DLD1 (cell line): ENCODE results near the gene DACT2.
"Not testable (repeated sequence)": the region's sequence is repeated elsewhere in the genome, so short reads cannot be mapped to it uniquely, and the experiment has no call there.

Source experiments
- in situ Hi-C: cut with HindIII; loops from 2 replicates; pipeline ENCODE4 v1.10.0; 2017; ENCODE audit warnings: low sequenced_read_pairs

Gene DACT2

DNA sequence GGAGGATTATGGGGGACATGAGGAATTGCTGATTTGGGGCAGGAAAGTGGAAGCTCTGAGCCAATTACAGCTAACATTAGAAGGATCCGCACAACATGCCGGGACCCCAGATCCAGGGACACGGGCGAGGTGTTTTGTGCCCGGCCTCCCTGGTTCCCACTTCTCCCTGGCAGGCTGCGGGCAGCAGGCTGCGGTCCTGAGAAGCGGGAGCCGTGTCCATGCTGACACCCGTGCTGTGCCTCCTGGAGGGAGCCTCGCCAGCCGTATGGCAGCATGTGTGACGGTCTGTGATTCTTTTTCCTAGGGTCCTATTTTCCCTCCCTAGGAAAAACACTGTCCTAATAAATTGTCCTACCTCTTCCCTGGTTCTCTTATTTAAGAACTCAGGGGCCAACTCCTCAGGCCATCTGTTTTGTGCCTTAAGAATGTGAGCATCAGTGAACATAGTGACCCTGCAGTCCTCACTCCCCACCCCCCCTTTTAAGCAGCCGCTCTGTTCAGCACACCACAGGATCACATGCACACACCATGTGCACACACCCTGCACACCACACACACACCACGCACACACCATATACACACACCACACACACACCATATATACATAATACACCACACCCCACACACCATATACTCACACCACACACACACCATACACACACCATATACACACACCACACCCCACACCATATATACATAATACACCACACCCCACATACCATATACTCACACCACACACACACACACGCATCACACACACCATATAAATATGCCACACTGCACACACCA, 49.9 kb downstream of the DACT2 start:
- in situ Hi-C loops, result no loop called here

GRCh38 chr6:168268755-168269154, 50.8 kb downstream of the DACT2 start:
- in situ Hi-C loops, result no loop called here

- in situ Hi-C loops, result not testable (repeated sequence)
Observed at GRCh38 chr6:168267779-168268178, 51.8 kb downstream of the DACT2 start.

- in situ Hi-C loops, result no loop called here
Observed at GRCh38 chr6:168265827-168266815, 53.5 kb downstream of the DACT2 start.

DNA sequence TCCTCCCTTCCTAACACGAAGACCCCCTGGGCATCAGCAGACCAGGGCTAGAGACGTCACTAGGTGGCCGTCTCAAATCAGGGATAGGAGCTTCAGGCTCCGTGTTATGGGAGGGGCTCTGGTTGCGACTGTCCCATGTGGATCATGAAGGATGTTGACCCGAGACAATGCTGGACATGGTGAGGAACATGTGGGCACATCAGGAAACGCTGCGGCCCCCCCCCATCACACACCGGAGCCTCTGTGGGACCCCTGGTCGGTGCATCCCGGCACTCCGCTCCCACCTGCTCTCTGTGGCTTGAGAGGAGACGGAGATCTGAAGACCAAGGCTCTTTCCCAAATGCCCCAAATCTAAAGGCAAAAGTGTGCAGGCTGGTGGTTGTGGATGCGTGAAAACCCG, 54.2 kb downstream of the DACT2 start:
- in situ Hi-C loops, result no loop called here

DNA sequence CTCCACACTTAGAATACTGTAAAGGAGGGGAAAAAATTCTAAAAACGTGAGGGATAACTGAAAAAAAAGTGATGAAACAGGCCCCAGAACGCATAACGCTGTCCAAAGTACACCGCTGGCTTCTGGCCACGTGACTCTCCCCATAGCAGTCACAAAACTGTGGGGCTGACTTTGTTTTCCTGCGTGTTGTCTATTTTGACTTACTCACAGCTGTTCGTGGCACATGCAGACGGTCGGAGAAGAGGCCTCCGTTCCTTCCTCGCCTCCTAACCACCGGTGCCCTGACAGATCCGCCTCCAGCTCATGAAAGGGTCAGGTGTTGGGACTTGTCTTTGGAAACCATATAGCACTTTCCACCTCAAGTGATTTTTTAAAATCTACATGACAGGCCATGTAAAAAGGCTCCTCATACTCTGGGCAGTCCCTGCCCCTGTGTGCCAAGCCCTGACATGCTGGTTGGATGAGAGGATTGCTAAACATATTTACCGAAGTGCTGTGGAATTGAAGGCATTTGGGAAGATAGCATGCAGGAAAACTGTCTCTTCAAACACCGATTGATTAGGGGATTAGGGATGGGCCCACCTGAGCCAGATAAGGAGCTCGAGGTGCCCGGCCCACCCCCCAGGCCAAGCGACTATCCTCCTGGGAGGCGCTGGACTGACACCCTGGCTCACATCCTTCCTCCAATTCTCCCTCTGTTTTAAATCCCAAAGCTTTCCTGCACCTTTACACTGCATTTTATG, 54.8 kb downstream of the DACT2 start:
- in situ Hi-C loops, result no loop called here

- in situ Hi-C loops, result no loop called here
Observed at GRCh38 chr6:168263351-168263905, 56.1 kb downstream of the DACT2 start.

GRCh38 chr6:168261234-168261633, 58.3 kb downstream of the DACT2 start:
- in situ Hi-C loops, result no loop called here

DNA sequence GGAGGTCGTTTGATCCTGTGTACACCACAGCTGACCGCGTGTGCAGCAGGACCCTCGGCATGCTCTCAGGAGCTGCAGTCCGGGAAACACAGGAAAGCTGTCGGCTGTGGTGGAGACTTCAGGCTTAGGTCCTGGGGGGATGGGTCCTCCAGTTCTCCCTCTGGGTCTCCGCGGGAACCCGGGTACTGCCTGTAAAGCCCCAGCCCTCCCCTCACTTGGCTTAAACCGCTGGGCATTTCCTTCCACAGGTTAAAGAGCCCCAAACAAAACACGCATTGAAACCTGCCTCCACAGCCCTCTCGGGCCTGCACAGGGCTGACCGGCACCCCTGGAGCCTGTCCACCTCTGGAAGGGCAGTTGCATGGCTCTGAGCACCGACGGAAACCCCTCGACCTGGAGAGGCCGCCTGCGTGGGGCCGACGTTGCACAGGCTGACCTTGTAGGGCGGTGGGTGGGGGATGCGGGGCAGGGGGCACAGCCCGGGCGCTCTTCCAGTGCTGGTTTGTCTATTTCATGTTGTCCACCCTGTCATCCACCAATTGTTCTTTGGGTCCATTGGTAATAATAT, 59.1 kb downstream of the DACT2 start:
- in situ Hi-C loops, result no loop called here

DNA sequence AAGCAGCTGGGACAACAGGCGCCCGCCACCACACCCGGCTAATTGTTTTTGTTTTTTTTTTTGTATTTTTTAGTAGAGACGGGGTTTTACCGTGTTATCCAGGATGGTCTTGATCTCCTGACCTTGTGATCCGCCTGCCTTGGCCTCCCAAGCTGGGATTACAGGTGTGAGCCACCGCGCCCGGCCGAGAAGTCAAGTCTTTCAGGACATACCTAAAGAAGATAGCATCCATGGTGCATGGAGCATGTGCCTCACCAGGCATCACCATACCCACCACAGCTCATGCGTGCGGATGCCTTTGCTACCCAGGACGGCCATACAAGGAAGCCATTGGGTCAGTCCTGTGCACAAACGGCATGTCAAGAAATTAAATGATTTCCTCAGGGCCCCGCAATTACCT, 60.8 kb downstream of the DACT2 start:
- in situ Hi-C loops, result no loop called here

DNA sequence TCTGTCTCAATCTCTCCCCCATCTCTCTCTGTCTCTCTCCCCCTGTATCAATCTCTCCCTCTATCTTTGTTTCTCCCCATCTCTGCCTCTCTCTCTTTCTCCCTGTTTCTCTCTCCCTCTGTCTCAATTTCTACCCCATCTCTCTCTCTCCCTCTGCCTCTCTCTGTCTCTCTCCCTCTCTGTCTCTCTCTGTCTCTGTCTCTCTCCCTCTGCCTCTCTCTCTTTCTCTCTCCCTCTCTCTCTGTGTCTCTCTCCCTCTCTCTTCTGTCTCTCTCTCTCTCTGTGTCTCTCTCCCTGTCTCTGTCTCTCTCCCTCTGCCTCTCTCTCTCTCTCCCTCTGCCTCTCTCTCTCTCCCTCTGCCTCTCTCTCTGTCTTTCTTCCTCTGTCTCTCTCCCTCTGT, 62.6 kb downstream of the DACT2 start:
- in situ Hi-C loops, result no loop called here
